Measurements from ENCODE around the gene PCDHGC3. TPM values are rescaled to one million over a fixed set of nuclear protein-coding genes. Genes with fewer than 3 reads are reported as not detected.

Gene PCDHGC3
- polyA plus RNA-seq, 4 donors: 88.8 to 152 (median 118) TPM

GRCh38 chr5:141506381-141507155 is 30.8 kb downstream of the PCDHGC3 start:
- no peak for DNase-seq (ENCODE audit: low read depth in 4 of 4, low spot score in 2 of 4)

GRCh38 chr5:141507387-141508091 is 31.8 kb downstream of the PCDHGC3 start:
- DNase-seq (ENCODE audit: low read depth in 4 of 4, low spot score in 2 of 4): no peak

DNA sequence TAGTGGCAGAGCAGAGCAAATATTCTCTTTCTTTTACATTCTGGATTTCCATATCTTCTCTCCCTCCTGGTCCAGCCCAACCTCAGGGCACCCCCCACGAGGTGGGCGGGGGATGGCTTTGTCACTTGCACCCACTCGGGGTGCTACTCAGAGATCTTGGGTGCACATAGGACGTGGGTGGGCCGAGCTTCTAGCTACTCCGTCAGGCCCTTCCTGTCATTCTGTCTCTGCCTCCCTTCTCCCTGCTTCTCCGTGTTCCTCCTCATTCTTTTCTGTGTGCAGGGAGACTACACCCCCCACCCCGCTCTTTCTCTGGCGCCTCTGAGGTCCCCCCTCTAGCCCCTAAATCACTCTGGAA is 32.7 kb downstream of the PCDHGC3 start:
- no peak for DNase-seq (ENCODE audit: low read depth in 4 of 4, low spot score in 2 of 4)

DNA sequence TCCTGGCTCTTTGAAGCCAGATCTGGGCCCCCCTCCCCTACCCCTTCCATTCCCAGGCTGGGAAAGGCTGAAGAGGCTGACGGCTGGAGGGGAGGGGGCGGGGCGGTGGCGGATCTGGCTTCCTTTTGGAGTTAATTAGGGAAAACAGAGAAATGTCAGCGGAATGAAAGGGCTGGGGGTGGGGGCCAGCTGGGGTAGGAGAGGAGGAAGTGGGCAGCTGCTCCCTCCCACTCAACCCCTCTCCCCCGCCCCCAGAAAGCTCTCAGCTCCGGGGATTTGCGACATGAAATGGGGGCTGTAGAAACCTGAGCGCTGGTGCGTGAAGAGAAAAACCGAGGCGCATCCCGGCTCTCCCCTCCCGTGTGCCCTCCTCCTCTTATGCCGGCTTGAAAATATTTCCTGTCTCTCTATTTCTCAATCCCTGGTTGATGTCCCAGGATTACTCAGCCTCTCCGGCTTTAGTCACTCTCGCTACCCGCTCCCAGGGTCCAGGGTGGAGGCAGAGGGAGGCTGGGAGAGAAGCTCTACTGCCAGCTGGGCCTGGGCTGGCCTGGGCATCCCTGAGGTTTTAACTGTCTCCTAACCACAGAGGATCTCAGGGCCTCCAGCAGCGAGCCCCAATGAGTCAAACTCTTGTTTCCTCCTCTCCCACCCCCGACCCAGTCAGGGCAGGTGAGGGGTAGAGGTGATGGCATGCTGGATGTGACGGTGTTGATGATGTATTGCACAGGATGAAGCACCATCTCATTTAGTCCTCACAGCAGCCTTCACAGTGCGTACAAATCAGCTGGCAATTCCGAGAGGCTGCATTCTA is 33.2 kb downstream of the PCDHGC3 start:
- DNase-seq (ENCODE audit: low read depth in 4 of 4, low spot score in 2 of 4): peak in 1 of 4 donors; percentile 68

DNA sequence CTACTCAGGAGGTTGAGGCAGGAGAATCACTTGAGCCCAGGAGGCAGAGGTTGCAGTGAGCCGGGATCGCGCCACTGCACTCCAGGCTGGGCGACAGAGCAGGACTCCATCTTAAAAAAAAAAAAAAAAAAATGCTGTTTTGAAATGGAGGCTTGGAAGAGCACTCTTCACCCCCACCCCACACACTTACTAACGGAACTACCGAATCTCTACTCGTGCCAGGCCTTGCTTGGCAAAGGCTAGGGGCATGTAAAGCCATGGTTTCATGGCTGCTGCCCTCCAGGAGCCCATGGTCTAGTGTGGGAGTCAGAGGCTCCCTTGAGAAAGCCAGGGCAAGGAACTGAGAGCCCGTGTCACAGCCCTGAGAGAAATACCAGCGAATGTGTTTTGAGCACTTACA is 34.4 kb downstream of the PCDHGC3 start:
- no peak for DNase-seq (ENCODE audit: low read depth in 4 of 4, low spot score in 2 of 4)

DNA sequence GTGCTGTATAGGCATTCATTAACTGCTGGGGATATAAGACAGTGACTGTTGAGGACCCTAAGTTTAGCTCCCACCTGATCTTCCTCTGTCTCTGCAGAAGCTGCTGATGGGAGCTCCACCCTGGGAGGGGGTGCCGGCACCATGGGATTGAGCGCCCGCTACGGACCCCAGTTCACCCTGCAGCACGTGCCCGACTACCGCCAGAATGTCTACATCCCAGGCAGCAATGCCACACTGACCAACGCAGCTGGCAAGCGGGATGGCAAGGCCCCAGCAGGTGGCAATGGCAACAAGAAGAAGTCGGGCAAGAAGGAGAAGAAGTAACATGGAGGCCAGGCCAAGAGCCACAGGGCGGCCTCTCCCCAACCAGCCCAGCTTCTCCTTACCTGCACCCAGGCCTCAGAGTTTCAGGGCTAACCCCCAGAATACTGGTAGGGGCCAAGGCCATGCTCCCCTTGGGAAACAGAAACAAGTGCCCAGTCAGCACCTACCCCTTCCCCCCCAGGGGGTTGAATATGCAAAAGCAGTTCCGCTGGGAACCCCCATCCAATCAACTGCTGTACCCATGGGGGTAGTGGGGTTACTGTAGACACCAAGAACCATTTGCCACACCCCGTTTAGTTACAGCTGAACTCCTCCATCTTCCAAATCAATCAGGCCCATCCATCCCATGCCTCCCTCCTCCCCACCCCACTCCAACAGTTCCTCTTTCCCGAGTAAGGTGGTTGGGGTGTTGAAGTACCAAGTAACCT is 35.3 kb downstream of the PCDHGC3 start:
- no peak for DNase-seq (ENCODE audit: low read depth in 4 of 4, low spot score in 2 of 4)

DNA sequence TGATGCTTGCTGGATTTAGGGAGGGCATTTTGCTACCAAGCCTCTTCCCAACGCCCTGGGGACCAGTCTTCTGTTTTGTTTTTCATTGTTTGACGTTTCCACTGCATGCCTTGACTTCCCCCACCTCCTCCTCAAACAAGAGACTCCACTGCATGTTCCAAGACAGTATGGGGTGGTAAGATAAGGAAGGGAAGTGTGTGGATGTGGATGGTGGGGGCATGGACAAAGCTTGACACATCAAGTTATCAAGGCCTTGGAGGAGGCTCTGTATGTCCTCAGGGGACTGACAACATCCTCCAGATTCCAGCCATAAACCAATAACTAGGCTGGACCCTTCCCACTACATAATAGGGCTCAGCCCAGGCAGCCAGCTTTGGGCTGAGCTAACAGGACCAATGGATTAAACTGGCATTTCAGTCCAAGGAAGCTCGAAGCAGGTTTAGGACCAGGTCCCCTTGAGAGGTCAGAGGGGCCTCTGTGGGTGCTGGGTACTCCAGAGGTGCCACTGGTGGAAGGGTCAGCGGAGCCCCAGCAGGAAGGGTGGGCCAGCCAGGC is 36.1 kb downstream of the PCDHGC3 start:
- no peak for DNase-seq (ENCODE audit: low read depth in 4 of 4, low spot score in 2 of 4)

DNA sequence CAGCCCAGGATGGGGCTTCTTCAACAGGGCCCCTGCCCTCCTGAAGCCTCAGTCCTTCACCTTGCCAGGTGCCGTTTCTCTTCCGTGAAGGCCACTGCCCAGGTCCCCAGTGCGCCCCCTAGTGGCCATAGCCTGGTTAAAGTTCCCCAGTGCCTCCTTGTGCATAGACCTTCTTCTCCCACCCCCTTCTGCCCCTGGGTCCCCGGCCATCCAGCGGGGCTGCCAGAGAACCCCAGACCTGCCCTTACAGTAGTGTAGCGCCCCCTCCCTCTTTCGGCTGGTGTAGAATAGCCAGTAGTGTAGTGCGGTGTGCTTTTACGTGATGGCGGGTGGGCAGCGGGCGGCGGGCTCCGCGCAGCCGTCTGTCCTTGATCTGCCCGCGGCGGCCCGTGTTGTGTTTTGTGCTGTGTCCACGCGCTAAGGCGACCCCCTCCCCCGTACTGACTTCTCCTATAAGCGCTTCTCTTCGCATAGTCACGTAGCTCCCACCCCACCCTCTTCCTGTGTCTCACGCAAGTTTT is 36.7 kb downstream of the PCDHGC3 start:
- DNase-seq (ENCODE audit: low read depth in 4 of 4, low spot score in 2 of 4): no peak

GRCh38 chr5:141512911-141513626 is 37.3 kb downstream of the PCDHGC3 start:
- DNase-seq (ENCODE audit: low read depth in 4 of 4, low spot score in 2 of 4): peak in 1 of 4 donors; percentile 72

- DNase-seq (ENCODE audit: low read depth in 4 of 4, low spot score in 2 of 4): peak in 1 of 4 donors; percentile 79
Observed at GRCh38 chr5:141513627-141514329, 38.0 kb downstream of the PCDHGC3 start.

- no peak for DNase-seq (ENCODE audit: low read depth in 4 of 4, low spot score in 2 of 4)
Observed at GRCh38 chr5:141514330-141515133, 38.8 kb downstream of the PCDHGC3 start.

GRCh38 chr5:141515141-141515540 is 39.4 kb downstream of the PCDHGC3 start:
- no peak for DNase-seq (ENCODE audit: low read depth in 4 of 4, low spot score in 2 of 4)

- DNase-seq (ENCODE audit: low read depth in 4 of 4, low spot score in 2 of 4): no peak
Observed at GRCh38 chr5:141515946-141516671, 40.3 kb downstream of the PCDHGC3 start.

GRCh38 chr5:141516672-141517025 is 40.9 kb downstream of the PCDHGC3 start:
- no peak for DNase-seq (ENCODE audit: low read depth in 4 of 4, low spot score in 2 of 4)

- DNase-seq (ENCODE audit: low read depth in 4 of 4, low spot score in 2 of 4): no peak
Observed at GRCh38 chr5:141517312-141517711, 41.5 kb downstream of the PCDHGC3 start.

DNA sequence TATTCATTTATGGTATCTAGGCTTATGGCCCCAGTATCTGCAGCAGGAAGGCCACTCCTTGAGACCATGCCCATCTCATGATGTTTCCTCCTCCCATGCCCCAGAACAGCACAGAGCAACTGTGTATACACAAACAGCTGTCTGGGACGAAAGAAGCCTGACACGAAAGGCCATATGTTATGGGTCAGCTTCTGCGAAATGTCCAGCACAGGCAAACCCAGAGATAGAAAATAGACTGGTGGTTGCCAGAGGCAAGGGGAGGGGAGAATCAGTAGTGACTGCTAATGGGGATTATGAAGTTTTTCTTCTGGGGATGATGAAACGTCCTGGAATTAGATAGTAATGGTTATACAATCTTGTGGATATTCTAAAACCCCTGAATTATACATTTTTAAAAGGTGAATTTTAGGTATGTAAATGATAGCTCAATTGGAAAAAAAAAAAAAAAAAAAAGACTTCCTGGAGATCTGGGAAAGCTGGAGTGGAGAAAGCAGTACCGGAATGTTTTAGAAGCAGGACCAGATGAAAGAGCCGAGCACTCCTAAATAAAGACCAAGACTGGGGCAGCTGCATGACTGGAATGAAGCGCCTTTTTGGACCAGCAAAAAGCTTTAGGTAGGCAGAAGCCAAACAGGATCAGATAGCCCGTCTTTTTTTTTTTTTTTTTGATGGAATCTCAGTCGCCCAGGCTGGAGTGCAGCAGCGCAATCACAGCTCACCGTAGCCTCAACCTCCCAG is 42.3 kb downstream of the PCDHGC3 start:
- no peak for DNase-seq (ENCODE audit: low read depth in 4 of 4, low spot score in 2 of 4)

DNA sequence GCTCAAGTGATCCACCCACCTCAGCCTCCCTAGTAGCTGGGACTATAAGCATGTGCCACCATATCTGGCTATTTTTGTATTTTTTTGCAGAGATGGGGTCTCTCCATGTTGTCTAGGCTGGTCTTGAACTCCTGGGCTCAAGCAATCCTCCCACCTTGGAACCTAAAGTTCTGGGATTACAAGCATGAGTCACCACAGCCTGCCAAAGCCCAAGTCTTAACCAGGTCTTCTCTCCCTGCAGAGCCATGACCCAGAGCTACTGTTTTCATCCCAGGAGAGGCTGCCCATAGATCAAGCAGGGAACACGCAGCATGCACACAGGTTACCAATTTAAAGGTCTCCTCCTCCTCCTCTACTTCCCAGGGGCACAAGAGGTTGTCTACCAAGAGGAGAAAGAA is 42.9 kb downstream of the PCDHGC3 start:
- DNase-seq (ENCODE audit: low read depth in 4 of 4, low spot score in 2 of 4): no peak
